ENCODE results near the gene OGFR.

OGFR gene

DNA sequence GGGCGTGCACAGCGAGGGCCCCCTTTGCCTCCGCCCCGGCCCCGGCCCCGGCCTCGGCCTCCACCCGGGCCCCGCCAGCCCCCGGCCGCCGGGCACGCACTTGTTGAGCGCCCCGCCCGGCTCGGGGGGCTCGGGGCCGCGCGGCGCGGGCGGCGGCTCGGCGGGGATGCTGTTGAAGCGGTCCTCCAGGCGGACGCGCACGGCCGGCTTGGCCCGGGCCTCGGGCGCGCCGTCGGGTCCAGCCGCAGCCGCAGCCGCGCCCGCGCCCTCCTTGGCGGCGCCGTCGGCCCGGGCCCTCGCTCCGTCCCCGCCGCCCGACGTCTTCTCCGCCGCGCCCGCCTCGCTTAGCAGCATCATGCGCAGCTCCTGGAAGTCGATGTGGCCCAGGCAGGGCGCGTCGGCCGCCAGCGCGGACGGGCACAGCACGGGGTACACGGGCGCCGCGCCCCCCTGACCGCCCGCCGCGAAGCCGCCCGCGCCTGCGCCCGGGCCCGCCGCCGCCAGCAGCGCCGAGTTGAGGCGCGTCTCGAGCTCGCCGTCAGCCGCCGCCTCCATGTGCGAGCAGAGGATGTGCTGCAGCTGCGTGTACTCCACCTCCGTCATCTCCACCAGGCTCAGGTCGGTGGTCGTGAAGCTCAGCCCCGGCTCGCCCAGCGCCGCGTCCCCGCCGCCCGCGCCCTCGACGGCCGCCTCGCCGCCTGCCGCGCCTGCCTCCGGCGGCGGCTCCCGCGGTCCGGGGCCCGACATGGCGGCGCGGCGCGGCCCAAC lies 56.5 kb downstream of the OGFR start:
- peak; percentile 12 for DNase-seq (ENCODE audit: low read depth)

DNA sequence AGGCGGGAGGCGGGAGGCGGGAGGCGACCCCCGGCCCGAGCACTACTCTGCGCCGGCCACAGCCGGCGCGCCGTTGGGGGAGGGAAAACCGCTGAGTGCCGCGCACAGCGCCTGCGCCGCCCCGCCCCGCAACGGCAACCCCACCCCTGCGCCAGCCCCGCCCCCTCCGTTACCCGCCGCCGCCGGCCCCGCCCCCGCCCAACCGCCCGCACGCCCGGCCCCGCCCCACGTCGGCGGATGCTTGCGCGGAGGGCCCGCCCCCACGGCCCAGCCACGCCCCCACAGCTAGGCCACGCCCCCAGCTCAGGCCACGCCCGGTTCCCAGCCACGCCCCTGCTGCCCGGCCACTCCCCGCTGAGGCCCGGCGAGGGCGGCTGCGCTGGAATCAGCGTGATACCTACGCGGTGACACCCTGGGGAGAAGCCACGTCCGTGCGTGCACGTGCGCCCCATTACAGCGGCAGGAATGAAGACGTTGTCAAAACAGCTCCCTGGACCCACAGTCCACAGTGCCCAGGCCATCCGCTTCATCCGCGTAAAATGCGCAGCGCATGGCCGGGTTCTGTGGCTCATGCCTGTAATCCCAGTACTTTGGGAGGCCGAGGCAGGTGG lies 57.2 kb downstream of the OGFR start, which contains the start of gene TCFL5:
TSS of gene TCFL5 (minus strand) at position 97 of the 611 bp plus-strand sequence. CDS start 152 bp downstream, outside the sequence.
- DNase-seq (ENCODE audit: low read depth), result peak; percentile 91

Data from stimulated activated CD8-positive, alpha-beta memory T cell treated with anti-CD3 and anti-CD28 coated beads, Interleukin-12 subunit alpha, Interleukin-12 subunit beta, amount 100 ng/mL, for 4 hours (primary cell).